GM23338 (cell line): ENCODE data around the gene CACNA2D1. TPM values are rescaled to one million over a fixed set of nuclear protein-coding genes. Genes with fewer than 3 reads are reported as not detected.

Experiments used
- ATAC-seq: fragments of 200-7000 bp; cut with Tn5 transposase; 3 replicates; pipeline ENCODE4 v1.9.1; 2020
- DNase-seq: peaks from one replicate; pipeline ENCODE4 v3.0.0-alpha.2; 2015; ENCODE audit warnings: low spot score
- H2AFZ ChIP-seq: fragments of 200-600 bp; sonication (generic); 2 replicates; pipeline ENCODE4 v1.8.0; 2016; ENCODE audit warnings: antibody characterized with exemption, mild to moderate bottlenecking, moderate library complexity
- H3F3A ChIP-seq: fragments of 200-600 bp; sonication (generic); replicated peaks from 2 replicates; pipeline ENCODE4 v1.8.0; 2017; ENCODE audit warnings: antibody characterized with exemption, mixed run types, low read depth
- H3K27ac ChIP-seq: fragments of 200-600 bp; sonication (generic); 2 replicates; pipeline ENCODE4 v1.6.1; 2016; ENCODE audit warnings: low read depth
- H3K27me3 ChIP-seq: fragments of 200-600 bp; sonication (generic); 2 replicates; pipeline ENCODE4 v1.8.0; 2016; ENCODE audit warnings: mild to moderate bottlenecking, mixed run types, moderate library complexity; ENCODE audit not compliant: insufficient read depth
- H3K36me3 ChIP-seq: fragments of 200-600 bp; sonication (generic); 2 replicates; pipeline ENCODE4 v1.8.0; 2016; ENCODE audit warnings: mild to moderate bottlenecking; ENCODE audit not compliant: insufficient read depth
- H3K4me1 ChIP-seq: fragments of 200-600 bp; sonication (generic); 2 replicates; pipeline ENCODE4 v1.8.0; 2016; ENCODE audit warnings: mild to moderate bottlenecking, moderate library complexity; ENCODE audit not compliant: insufficient read depth
- H3K4me2 ChIP-seq: fragments of 200-600 bp; sonication (generic); 2 replicates; pipeline ENCODE4 v1.7.1; 2017; ENCODE audit warnings: mixed run types
- H3K4me3 ChIP-seq: fragments of 200-600 bp; sonication (generic); 2 replicates; pipeline ENCODE4 v1.6.1; 2016; ENCODE audit warnings: mixed run types
- H3K79me2 ChIP-seq: fragments of 200-600 bp; sonication (generic); replicated peaks from 2 replicates; pipeline ENCODE4 v1.8.0; 2017; ENCODE audit warnings: mild to moderate bottlenecking; ENCODE audit not compliant: insufficient read depth
- H3K9me2 ChIP-seq: fragments of 200-600 bp; sonication (generic); 2 replicates; pipeline ENCODE4 v1.8.0; 2017; ENCODE audit not compliant: insufficient read depth
- H4K20me1 ChIP-seq: fragments of 200-600 bp; sonication (generic); replicated peaks from 2 replicates; pipeline ENCODE4 v1.8.0; 2017; ENCODE audit warnings: mild to moderate bottlenecking; ENCODE audit not compliant: insufficient read depth
- H3K27ac Mint-ChIP-seq: 2 replicates; pipeline ENCODE4 v1.8.0; 2020; ENCODE audit warnings: inconsistent platforms, mild to moderate bottlenecking, moderate library complexity, mixed read lengths
- H3K27me3 Mint-ChIP-seq: 3 replicates; pipeline ENCODE4 v1.8.0; 2022; ENCODE audit warnings: low read depth, mild to moderate bottlenecking, moderate library complexity, mixed read lengths, inconsistent platforms; ENCODE audit not compliant: insufficient read depth, poor library complexity
- H3K36me3 Mint-ChIP-seq: 3 replicates; pipeline ENCODE4 v1.8.0; 2021; ENCODE audit warnings: low read depth, mild to moderate bottlenecking, inconsistent platforms, moderate library complexity, mixed read lengths
- H3K4me1 Mint-ChIP-seq: 3 replicates; pipeline ENCODE4 v1.8.0; 2020; ENCODE audit warnings: mild to moderate bottlenecking, inconsistent platforms, mixed read lengths
- H3K4me3 Mint-ChIP-seq: 3 replicates; pipeline ENCODE4 v1.8.0; 2021; ENCODE audit warnings: moderate library complexity, mild to moderate bottlenecking, inconsistent platforms, mixed read lengths
- H3K9me3 Mint-ChIP-seq: 3 replicates; pipeline ENCODE4 v1.8.0; 2020; ENCODE audit warnings: moderate library complexity, mild to moderate bottlenecking, inconsistent platforms, mixed read lengths
- CREB1 ChIP-seq: fragments of 250-450 bp; sonication (Bioruptor Pico); IDR thresholded peaks from 2 replicates; pipeline ENCODE4 v1.5.0; 2020; ENCODE audit warnings: low read depth, mild to moderate bottlenecking, moderate library complexity
- CTCF ChIP-seq, 2 experiments: fragments of 200-600 bp in 1 of 2; sonication (generic) in 1 of 2; conservative IDR thresholded peaks; 2 replicates each; pipeline versions ENCODE4 v1.5.1 to v1.6.1; 2016 to 2017; ENCODE audit warnings: antibody characterized with exemption in 2 of 2, low read depth in 2 of 2, mild to moderate bottlenecking in 2 of 2, moderate library complexity in 1 of 2
- ETS1 ChIP-seq: IDR thresholded peaks from 2 replicates; pipeline ENCODE4 v1.6.1; 2016; ENCODE audit warnings: antibody characterized with exemption
- JUNB ChIP-seq: IDR thresholded peaks from one replicate; pipeline ENCODE4 v1.6.1; 2016; ENCODE audit warnings: antibody characterized with exemption; ENCODE audit not compliant: unreplicated experiment
- NANOG ChIP-seq: IDR thresholded peaks from 2 replicates; pipeline ENCODE4 v1.6.1; 2016; ENCODE audit warnings: antibody characterized with exemption, borderline replicate concordance
- POLR2AphosphoS5 ChIP-seq: IDR thresholded peaks from 2 replicates; pipeline ENCODE4 v1.6.1; 2016; ENCODE audit warnings: antibody characterized with exemption, low read depth
- STAT1 ChIP-seq: IDR thresholded peaks from one replicate; pipeline ENCODE4 v1.6.1; 2016; ENCODE audit warnings: antibody characterized with exemption; ENCODE audit not compliant: unreplicated experiment
- ZNF331 ChIP-seq: fragments of 250-450 bp; sonication (Bioruptor Pico); IDR thresholded peaks from 2 replicates; pipeline ENCODE4 v1.5.0; 2020; ENCODE audit warnings: low read depth, mild to moderate bottlenecking, moderate library complexity
- ZNF462 ChIP-seq: fragments of 250-450 bp; sonication (Bioruptor Pico); IDR thresholded peaks from 2 replicates; pipeline ENCODE4 v1.5.0; 2020; ENCODE audit warnings: mild to moderate bottlenecking, moderate library complexity
- polyA plus RNA-seq: library from polyadenylated mRNA; unstranded; fragments of >200 nt; fragmentation: Nextera tagmentation; extraction: Ambion mirVana; gene quantifications from 2 replicates; pipeline ENCODE4 v1.2.1, GENCODE V29; 2016
- total RNA-seq: library from RNA; depleted of rRNA; stranded (reverse); fragments of >200 nt; shearing (Covaris generic); gene quantifications from 2 replicates; pipeline ENCODE4 v1.2.3, GENCODE V29; 2014

Gene CACNA2D1
- total and polyA plus RNA-seq, 2 experiments from 2014 or later, result 7.0 to 20.4 TPM

- peaks cover 21% of the 10 kb centered on the region for H3K4me1 Mint-ChIP-seq
- TF ChIP-seq CREB1 (CRISPR knock-in tag) (no peak), ZNF331 (CRISPR knock-in tag) (no peak), JUNB (no peak), POLR2AphosphoS5 (no peak), ZNF462 (CRISPR knock-in tag) (no peak), ETS1 (no peak), NANOG (no peak), STAT1 (no peak), CTCF (conservative IDR thresholded peaks at IDR 0.05; ENCODE audit: low read depth in 2 of 2) (no peak)
These were observed 407.3 kb downstream of the CACNA2D1 start for GRCh38 chr7:82036146-82036886.

More at GRCh38 chr7:82036146-82036886, 407.3 kb downstream of the CACNA2D1 start:
- Mint-ChIP-seq H3K9me3 (no peaks in the 10 kb centered on the region; the same call in 2 of the 3 replicates), H3K27me3 (no peaks in the 10 kb centered on the region), H3K36me3 (no peaks in the 10 kb centered on the region), H3K27ac (no peak overlapping the region), H3K4me3 (no peak overlapping the region)
- no peaks in the 10 kb centered on the region for H3K9me2 ChIP-seq
- no peak overlapping the region for H3K4me3 ChIP-seq
- H3K4me1 ChIP-seq, result peaks cover 14% of the 10 kb centered on the region
- no peaks in the 10 kb centered on the region for H4K20me1 ChIP-seq
- H3K4me2 ChIP-seq, result no peak overlapping the region
- DNase-seq (no peak), ATAC-seq (no peak)
- H3K36me3 ChIP-seq, result no peaks in the 10 kb centered on the region
- no peaks in the 10 kb centered on the region for H3K79me2 ChIP-seq
- H2AFZ ChIP-seq, result no peak overlapping the region
- H3F3A ChIP-seq, result no peaks in the 10 kb centered on the region
- no peak overlapping the region for H3K27ac ChIP-seq
- H3K27me3 ChIP-seq, result no peaks in the 10 kb centered on the region
